Measurements from ENCODE around the gene KHK.

The KHK gene

GRCh38 chr2:27069961-27070618 lies 16.5 kb upstream of the KHK start:
- Histone ChIP-seq H2BK12ac (ENCODE audit: low read length) (no peak overlapping the region), H3K9me3 (ENCODE audit: insufficient read depth, low read depth, low read length) (no peaks in the 10 kb centered on the region), H3K14ac (ENCODE audit: low read length) (peak overlapping the region; percentile 81), H3K79me1 (ENCODE audit: low read length) (peaks cover 19% of the 10 kb centered on the region), H4K12ac (ENCODE audit: low read depth, low read length) (peak overlapping the region; percentile 49), H3K36me3 (ENCODE audit: control insufficient read depth in 1 of 2, insufficient read depth in 2 of 2, low read length in 2 of 2) (peaks cover 28 to 39% of the 10 kb centered on the region in 2 experiments), H3K4me1 (ENCODE audit: control insufficient read depth in 1 of 2, insufficient read depth in 2 of 2, low read length in 2 of 2) (peaks cover 6 to 18% of the 10 kb centered on the region in 2 experiments), H3K4me3 (ENCODE audit: low read depth, low read length) (no peak overlapping the region), H2AK5ac (ENCODE audit: low read length) (no peak overlapping the region), H2BK5ac (ENCODE audit: low read depth, low read length, poor library complexity) (no peak overlapping the region), H4K91ac (ENCODE audit: low read depth, low read length) (no peak overlapping the region), H2BK120ac (ENCODE audit: insufficient read depth, low read length, poor library complexity) (no peak overlapping the region), H3K18ac (ENCODE audit: low read length) (peak overlapping the region; percentile 63), H3K4ac (ENCODE audit: low read depth, low read length) (peak overlapping the region; percentile 92), H2AFZ (ENCODE audit: insufficient read depth, low read length, poor library complexity) (peak overlapping the region; percentile 27), H3K23ac (ENCODE audit: low read length) (no peak overlapping the region), H3K9ac (ENCODE audit: low read length) (no peak overlapping the region), H3K4me2 (ENCODE audit: low read length) (peak overlapping the region; percentile 79), H3K79me2 (ENCODE audit: control insufficient read depth, insufficient read depth, low read length, poor library complexity) (peaks cover 21% of the 10 kb centered on the region), H4K8ac (ENCODE audit: low read depth, low read length) (no peak overlapping the region), H3K27me3 (ENCODE audit: insufficient read depth, low read length) (no peaks in the 10 kb centered on the region), H3K27ac (ENCODE audit: low read depth, low read length) (no peak overlapping the region)
- DNase-seq, result no peak
- no CpG with 5 or more reads among the region's 8 CpGs for WGBS (ENCODE audit: extremely low coverage, insufficient coverage, insufficient read length)

GRCh38 chr2:27070653-27071276 lies 15.8 kb upstream of the KHK start:
- Histone ChIP-seq H3K9me3 (ENCODE audit: insufficient read depth, low read depth, low read length) (no peaks in the 10 kb centered on the region), H2AFZ (ENCODE audit: insufficient read depth, low read length, poor library complexity) (peak overlapping the region; percentile 65), H3K14ac (ENCODE audit: low read length) (peak overlapping the region; percentile 81), H4K91ac (ENCODE audit: low read depth, low read length) (peak overlapping the region; percentile 76), H3K4me3 (ENCODE audit: low read depth, low read length) (peak overlapping the region; percentile 89), H3K36me3 (ENCODE audit: control insufficient read depth in 1 of 2, insufficient read depth in 2 of 2, low read length in 2 of 2) (peaks cover 28 to 35% of the 10 kb centered on the region in 2 experiments), H2BK5ac (ENCODE audit: low read depth, low read length, poor library complexity) (peak overlapping the region; percentile 77), H3K79me1 (ENCODE audit: low read length) (peaks cover 19% of the 10 kb centered on the region), H3K9ac (ENCODE audit: low read length) (peak overlapping the region; percentile 93), H2BK120ac (ENCODE audit: insufficient read depth, low read length, poor library complexity) (peak overlapping the region; percentile 67), H3K18ac (ENCODE audit: low read length) (peak overlapping the region; percentile 86), H3K4me2 (ENCODE audit: low read length) (peak overlapping the region; percentile 79), H3K79me2 (ENCODE audit: control insufficient read depth, insufficient read depth, low read length, poor library complexity) (peaks cover 21% of the 10 kb centered on the region), H2BK12ac (ENCODE audit: low read length) (peak overlapping the region; percentile 8), H4K8ac (ENCODE audit: low read depth, low read length) (peak overlapping the region; percentile 94), H3K23ac (ENCODE audit: low read length) (no peak overlapping the region), H3K4ac (ENCODE audit: low read depth, low read length) (peak overlapping the region; percentile 92), H2AK5ac (ENCODE audit: low read length) (peak overlapping the region; percentile 78), H3K27me3 (ENCODE audit: insufficient read depth, low read length) (no peaks in the 10 kb centered on the region), H3K27ac (ENCODE audit: low read depth, low read length) (peak overlapping the region; percentile 83), H4K12ac (ENCODE audit: low read depth, low read length) (peak overlapping the region; percentile 92), H3K4me1 (ENCODE audit: control insufficient read depth in 1 of 2, insufficient read depth in 2 of 2, low read length in 2 of 2) (peaks cover 6 to 18% of the 10 kb centered on the region in 2 experiments)
- WGBS (ENCODE audit: extremely low coverage, insufficient coverage, insufficient read length), result no CpG with 5 or more reads among the region's 11 CpGs
- DNase-seq, result no peak

- Histone ChIP-seq H3K4me3 (ENCODE audit: low read depth, low read length) (peak within 1 kb of the TSS; percentile 89), H4K12ac (ENCODE audit: low read depth, low read length) (peak within 1 kb of the TSS; percentile 92), H3K36me3 (ENCODE audit: control insufficient read depth in 1 of 2, insufficient read depth in 2 of 2, low read length in 2 of 2) (peaks cover 26 to 32% of the 10 kb centered on the region in 2 experiments), H3K79me2 (ENCODE audit: control insufficient read depth, insufficient read depth, low read length, poor library complexity) (peaks cover 21% of the 10 kb centered on the region), H3K4me2 (ENCODE audit: low read length) (peak within 1 kb of the TSS; percentile 94), H2BK5ac (ENCODE audit: low read depth, low read length, poor library complexity) (peak within 1 kb of the TSS; percentile 77), H2AK5ac (ENCODE audit: low read length) (peak within 1 kb of the TSS; percentile 85), H4K8ac (ENCODE audit: low read depth, low read length) (peak within 1 kb of the TSS; percentile 94), H4K91ac (ENCODE audit: low read depth, low read length) (peak within 1 kb of the TSS; percentile 94), H3K79me1 (ENCODE audit: low read length) (peaks cover 19% of the 10 kb centered on the region), H2BK12ac (ENCODE audit: low read length) (peak within 1 kb of the TSS; percentile 34), H3K23ac (ENCODE audit: low read length) (no peak within 1 kb of the TSS), H2AFZ (ENCODE audit: insufficient read depth, low read length, poor library complexity) (peak within 1 kb of the TSS; percentile 81), H3K27me3 (ENCODE audit: insufficient read depth, low read length) (no peaks in the 10 kb centered on the region), H3K27ac (ENCODE audit: low read depth, low read length) (peak within 1 kb of the TSS; percentile 93), H3K9me3 (ENCODE audit: insufficient read depth, low read depth, low read length) (no peaks in the 10 kb centered on the region), H3K18ac (ENCODE audit: low read length) (peak within 1 kb of the TSS; percentile 86), H3K4ac (ENCODE audit: low read depth, low read length) (peak within 1 kb of the TSS; percentile 92), H3K4me1 (ENCODE audit: control insufficient read depth in 1 of 2, insufficient read depth in 2 of 2, low read length in 2 of 2) (peaks cover 6 to 18% of the 10 kb centered on the region in 2 experiments), H2BK120ac (ENCODE audit: insufficient read depth, low read length, poor library complexity) (peak within 1 kb of the TSS; percentile 75), H3K14ac (ENCODE audit: low read length) (peak within 1 kb of the TSS; percentile 83), H3K9ac (ENCODE audit: low read length) (peak within 1 kb of the TSS; percentile 93)
- WGBS (ENCODE audit: extremely low coverage, insufficient coverage, insufficient read length), result no CpG with 5 or more reads among the region's 86 CpGs
- DNase-seq, result peak; percentile 95 to 98
Measured at GRCh38 chr2:27071277-27071989, 15.1 kb upstream of the KHK start, which contains the start of gene OST4. Gene OST4 (minus strand): TSS chr2:27071654.

Measured in trophoblast cell (in vitro differentiated cells and primary cell).